GM10248 (cell line): Measurements from ENCODE around the gene CCL17.
A peak's percentile ranks its signal among the peaks of the same experiment; 100 is the strongest.

Experiments
- CTCF ChIA-PET: fragments of 300-600 bp; sonication (Branson Sonifier 250); formaldehyde crosslinking; extraction: SDS; loops from one replicate; lab custom pipeline; 2021; ENCODE audit warnings: antibody characterized with exemption; lab: Yijun Ruan, JAX
- POLR2A ChIA-PET: fragments of 350-650 bp; sonication (Branson Sonifier 250); formaldehyde crosslinking; extraction: SDS; loops from one replicate; lab custom pipeline; 2020; ENCODE audit warnings: antibody characterized with exemption; lab: Yijun Ruan, JAX
- DNase-seq: peaks from one replicate; pipeline ENCODE4 v3.0.0; 2012; ENCODE audit errors: extremely low spot score
- TF ChIP-seq, protein P1 (sequence below): IDR thresholded peaks from 2 replicates; pipeline ENCODE4 v1.5.1; 2012; ENCODE audit warnings: mild to moderate bottlenecking, low read depth; ENCODE audit errors: extremely low read depth, missing control alignments, control extremely low read depth

CCL17 gene

GRCh38 chr16:57462978-57463362, 58.4 kb downstream of the CCL17 start:
- TF ChIP-seq, protein P1, sequence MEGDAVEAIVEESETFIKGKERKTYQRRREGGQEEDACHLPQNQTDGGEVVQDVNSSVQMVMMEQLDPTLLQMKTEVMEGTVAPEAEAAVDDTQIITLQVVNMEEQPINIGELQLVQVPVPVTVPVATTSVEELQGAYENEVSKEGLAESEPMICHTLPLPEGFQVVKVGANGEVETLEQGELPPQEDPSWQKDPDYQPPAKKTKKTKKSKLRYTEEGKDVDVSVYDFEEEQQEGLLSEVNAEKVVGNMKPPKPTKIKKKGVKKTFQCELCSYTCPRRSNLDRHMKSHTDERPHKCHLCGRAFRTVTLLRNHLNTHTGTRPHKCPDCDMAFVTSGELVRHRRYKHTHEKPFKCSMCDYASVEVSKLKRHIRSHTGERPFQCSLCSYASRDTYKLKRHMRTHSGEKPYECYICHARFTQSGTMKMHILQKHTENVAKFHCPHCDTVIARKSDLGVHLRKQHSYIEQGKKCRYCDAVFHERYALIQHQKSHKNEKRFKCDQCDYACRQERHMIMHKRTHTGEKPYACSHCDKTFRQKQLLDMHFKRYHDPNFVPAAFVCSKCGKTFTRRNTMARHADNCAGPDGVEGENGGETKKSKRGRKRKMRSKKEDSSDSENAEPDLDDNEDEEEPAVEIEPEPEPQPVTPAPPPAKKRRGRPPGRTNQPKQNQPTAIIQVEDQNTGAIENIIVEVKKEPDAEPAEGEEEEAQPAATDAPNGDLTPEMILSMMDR = no peak
- ChIA-PET POLR2A (interaction anchor here (1.2 kb wide), 2 partner anchors 11 to 16 kb away, joined by 3 to 9 read pairs; partner anchors contain the start of genes CIAPIN1 and COQ9), CTCF (interaction anchor here (0.8 to 7.7 kb wide), 26 partner anchors 11 to 570 kb away, joined by 3 to 112 read pairs (median 6); partner anchors contain the start of genes ADGRG5, CCDC102A, CIAPIN1 and COQ9)
- DNase-seq = peak; percentile 26

GRCh38 chr16:57464523-57464922, 60.0 kb downstream of the CCL17 start:
- TF ChIP-seq, protein P1 = no peak
- ChIA-PET CTCF (interaction anchor here (0.7 to 1.5 kb wide), 5 partner anchors 10 to 53 kb away, joined by 3 to 4 read pairs (median 3); partner anchors contain the start of genes CIAPIN1 and COQ9), POLR2A (interaction anchor here (1.6 kb wide), 1 partner anchor 17 kb away, joined by 6 read pairs; the partner anchor contains the start of genes CIAPIN1 and COQ9)
- no peak for DNase-seq
